ENCODE data around the gene C20orf202.

- TF ChIP-seq SIN3A (IDR thresholded peaks at IDR 0.05; ENCODE audit: borderline replicate concordance, insufficient read depth, low read length), result no peak
- no peak for TF ChIP-seq POLR2AphosphoS5 (IDR thresholded peaks at IDR 0.05; ENCODE audit: low read depth, low read length)
- no peak for TF ChIP-seq REST (IDR thresholded peaks at IDR 0.05; ENCODE audit: insufficient read depth in 1 of 2, low read depth in 2 of 2, low read length in 2 of 2)
- no peak for TF ChIP-seq TAF1 (IDR thresholded peaks at IDR 0.05; ENCODE audit: borderline replicate concordance, insufficient read depth, low read length)
These were observed 38.4 kb upstream of the C20orf202 start for GRCh38 chr20:1164871-1165270.

All from PFSK-1 (cell line).